B cell (primary cell): ENCODE data around the gene SLFN12. TPM values are rescaled to one million over a fixed set of nuclear protein-coding genes. Genes with fewer than 3 reads are reported as not detected.

Source experiments
- ATAC-seq: fragments of 200-7000 bp; cut with Tn5 transposase; one replicate; pipeline ENCODE4 v1.10.0; 2021; ENCODE audit warnings: low read depth, mild to moderate bottlenecking, moderate number of reproducible peaks, moderate library complexity
- CTCF ChIA-PET: fragments of 350-600 bp; sonication (Branson Sonifier 250); formaldehyde crosslinking; loops from one replicate; lab custom pipeline; 2021; ENCODE audit warnings: antibody characterized with exemption, inconsistent platforms; lab: Charles Lee
- POLR2A ChIA-PET: fragments of 350-600 bp; sonication (Branson Sonifier 250); formaldehyde crosslinking; loops from one replicate; lab custom pipeline; 2021; ENCODE audit warnings: antibody characterized with exemption; lab: Charles Lee
- DNase-seq: peaks from one replicate; pipeline ENCODE4 v3.0.0; 2013
- H2AFZ ChIP-seq: 2 replicates; pipeline ENCODE4 v1.6.1; 2012; ENCODE audit warnings: mild to moderate bottlenecking, low read depth, low read length; ENCODE audit not compliant: insufficient read depth, poor library complexity, severe bottlenecking
- H3K27ac ChIP-seq, 2 donors: 1 replicate in 1 of 2; 2 replicates in 1 of 2; pipeline ENCODE4 v1.5.1; 2012 to 2013; ENCODE audit warnings: low read length in 2 of 2, mild to moderate bottlenecking in 2 of 2, moderate library complexity in 1 of 2
- H3K27me3 ChIP-seq, 4 experiments: fragments of 200-600 bp in 1 of 4; sonication (generic) in 1 of 4; replicated peaks in 1 of 4; 1 replicate in 2 of 4; 2 replicates in 2 of 4; pipeline versions ENCODE4 v1.6.1 to v1.7.0; 2013 to 2016; ENCODE audit warnings: low read length in 3 of 4, mild to moderate bottlenecking in 2 of 4, mixed read lengths in 1 of 4, moderate library complexity in 1 of 4; ENCODE audit not compliant: insufficient read depth in 4 of 4, control insufficient read depth in 3 of 4; ENCODE audit errors: control extremely low read depth in 1 of 4
- H3K36me3 ChIP-seq, 2 experiments: replicated peaks in 1 of 2; 1 replicate in 1 of 2; 2 replicates in 1 of 2; pipeline versions ENCODE4 v1.6.1 to v1.7.1; 2013; ENCODE audit warnings: low read length in 1 of 2; ENCODE audit not compliant: insufficient read depth in 2 of 2, control insufficient read depth in 1 of 2; ENCODE audit errors: control extremely low read depth in 1 of 2, extremely low read depth in 1 of 2
- H3K4me1 ChIP-seq, 2 donors: fragments of 200-600 bp in 1 of 2; sonication (generic) in 1 of 2; 1 replicate in 1 of 2; 2 replicates in 1 of 2; pipeline versions ENCODE4 v1.5.1 to v1.6.1; 2013 to 2017; ENCODE audit warnings: low read length in 2 of 2; ENCODE audit not compliant: control insufficient read depth in 2 of 2, insufficient read depth in 2 of 2
- H3K4me2 ChIP-seq: replicated peaks from 2 replicates; pipeline ENCODE3; 2012; ENCODE audit warnings: mild to moderate bottlenecking, low read depth, low read length; ENCODE audit not compliant: poor library complexity, severe bottlenecking
- H3K4me3 ChIP-seq, 5 experiments: fragments of 200-600 bp in 1 of 5; sonication (generic) in 1 of 5; 1 replicate in 3 of 5; 2 replicates in 2 of 5; pipeline versions ENCODE4 v1.5.1 to v1.7.0; 2011 to 2016; ENCODE audit warnings: low read length in 4 of 5, mild to moderate bottlenecking in 4 of 5, low read depth in 2 of 5, control low read depth in 1 of 5, moderate library complexity in 1 of 5; ENCODE audit not compliant: insufficient read depth in 1 of 5; ENCODE audit errors: control extremely low read depth in 1 of 5, extremely low read depth in 1 of 5
- H3K79me2 ChIP-seq: fragments of 200-600 bp; sonication (generic); one replicate; pipeline ENCODE4 v1.6.0; 2016; ENCODE audit warnings: low read length; ENCODE audit not compliant: control insufficient read depth, insufficient read depth
- H3K9ac ChIP-seq: fragments of 200-600 bp; sonication (generic); 2 replicates; pipeline ENCODE4 v1.6.1; 2017; ENCODE audit warnings: mild to moderate bottlenecking, low read length, moderate library complexity
- H3K9me3 ChIP-seq, 3 donors: one replicate each; pipeline versions ENCODE4 v1.6.1 to v1.7.1; 2013; ENCODE audit warnings: low read length in 2 of 3; ENCODE audit not compliant: control insufficient read depth in 2 of 3, insufficient read depth in 1 of 3; ENCODE audit errors: control extremely low read depth in 1 of 3
- H4K20me1 ChIP-seq: 2 replicates; pipeline ENCODE4 v1.6.0; 2012; ENCODE audit warnings: mild to moderate bottlenecking, low read length; ENCODE audit not compliant: insufficient read depth, control insufficient read depth, poor library complexity, severe bottlenecking
- H3K27ac Mint-ChIP-seq: one replicate; pipeline ENCODE4 v1.8.0; 2021; ENCODE audit warnings: mixed read lengths
- H3K27me3 Mint-ChIP-seq: one replicate; pipeline ENCODE4 v1.8.0; 2021; ENCODE audit warnings: mixed read lengths
- H3K4me1 Mint-ChIP-seq: one replicate; pipeline ENCODE4 v1.8.0; 2021; ENCODE audit warnings: mixed read lengths
- H3K4me3 Mint-ChIP-seq: one replicate; pipeline ENCODE4 v1.8.0; 2021; ENCODE audit warnings: mixed read lengths
- H3K9me3 Mint-ChIP-seq: one replicate; pipeline ENCODE4 v1.8.0; 2022; ENCODE audit warnings: mixed read lengths; ENCODE audit not compliant: insufficient read depth
- EZH2 ChIP-seq: IDR thresholded peaks from 2 replicates; pipeline ENCODE4 v1.6.1; 2012; ENCODE audit warnings: borderline replicate concordance, low read depth, mild to moderate bottlenecking, moderate library complexity, low read length; ENCODE audit not compliant: insufficient read depth, poor library complexity, severe bottlenecking
- WGBS: methylation state at CpG from one replicate; pipeline ENCODE4 v1.1.5; 2013; ENCODE audit warnings: missing lambda C conversion rate; ENCODE audit not compliant: insufficient coverage; 5-methylcytosine and 5-hydroxymethylcytosine counted together
- intact Hi-C: fragments of 100-400 bp; cut with micrococcal nuclease; formaldehyde crosslinking; loops from one replicate; pipeline ENCODE4 v1.10.0; 2022
- polyA plus RNA-seq: library from polyadenylated mRNA; depleted of rRNA; stranded (reverse); fragments of >200 nt; gene quantifications from 2 replicates; pipeline ENCODE4 v1.2.3, GENCODE V29; 2012
- total RNA-seq, 2 donors: library from RNA; stranded (reverse); fragments of 120-200 nt in 1 of 2; gene quantifications; 1 replicate in 1 of 2; 2 replicates in 1 of 2; pipeline versions ENCODE4 v1.2.3 to v1.2.4, GENCODE V29; 2013 to 2022
- TF ChIP-seq, protein P1 (sequence below): fragments of 200-600 bp; IDR thresholded peaks from one replicate; pipeline ENCODE4 v1.8.0; 2022; ENCODE audit warnings: antibody characterized with exemption, mild to moderate bottlenecking

Gene SLFN12
- total and polyA plus RNA-seq, 2 donors (not counting 1 experiment from before 2014, with no cell fraction given) = 1.9 to 8.0 TPM

DNA sequence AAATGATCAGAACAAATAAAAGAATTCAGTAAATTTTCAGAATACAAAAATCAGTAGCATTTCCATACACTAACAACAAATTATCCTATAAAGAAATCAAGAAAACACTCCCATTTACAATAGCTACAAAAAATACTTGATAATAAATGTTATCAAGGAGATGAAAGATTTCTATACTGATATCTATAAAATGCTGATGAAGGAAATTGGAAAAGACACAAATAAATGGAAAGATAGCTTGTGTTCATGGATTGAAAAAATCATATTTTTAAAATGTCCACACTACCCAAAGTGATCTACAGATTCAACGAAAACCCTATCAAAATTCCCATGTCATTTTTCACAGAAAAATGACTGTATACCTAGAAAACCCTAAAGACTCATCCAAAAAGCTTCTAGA is 18.1 kb downstream of the SLFN12 start:
- WGBS = no CpG with 5 or more reads among the region's 1 CpG
- no peak overlapping the region for H3K4me2 ChIP-seq
- ATAC-seq (no peak), DNase-seq (no peak)
- Mint-ChIP-seq H3K27me3 (no peaks in the 10 kb centered on the region), H3K4me3 (no peak overlapping the region), H3K27ac (no peak overlapping the region), H3K9me3 (no peaks in the 10 kb centered on the region), H3K4me1 (no peaks in the 10 kb centered on the region)
- peaks cover 0 to 4% of the 10 kb centered on the region in 2 experiments for H3K36me3 ChIP-seq
- H3K27me3 ChIP-seq = no peaks in the 10 kb centered on the region
- H3K4me3 ChIP-seq = no peak overlapping the region
- TF ChIP-seq, protein P1, sequence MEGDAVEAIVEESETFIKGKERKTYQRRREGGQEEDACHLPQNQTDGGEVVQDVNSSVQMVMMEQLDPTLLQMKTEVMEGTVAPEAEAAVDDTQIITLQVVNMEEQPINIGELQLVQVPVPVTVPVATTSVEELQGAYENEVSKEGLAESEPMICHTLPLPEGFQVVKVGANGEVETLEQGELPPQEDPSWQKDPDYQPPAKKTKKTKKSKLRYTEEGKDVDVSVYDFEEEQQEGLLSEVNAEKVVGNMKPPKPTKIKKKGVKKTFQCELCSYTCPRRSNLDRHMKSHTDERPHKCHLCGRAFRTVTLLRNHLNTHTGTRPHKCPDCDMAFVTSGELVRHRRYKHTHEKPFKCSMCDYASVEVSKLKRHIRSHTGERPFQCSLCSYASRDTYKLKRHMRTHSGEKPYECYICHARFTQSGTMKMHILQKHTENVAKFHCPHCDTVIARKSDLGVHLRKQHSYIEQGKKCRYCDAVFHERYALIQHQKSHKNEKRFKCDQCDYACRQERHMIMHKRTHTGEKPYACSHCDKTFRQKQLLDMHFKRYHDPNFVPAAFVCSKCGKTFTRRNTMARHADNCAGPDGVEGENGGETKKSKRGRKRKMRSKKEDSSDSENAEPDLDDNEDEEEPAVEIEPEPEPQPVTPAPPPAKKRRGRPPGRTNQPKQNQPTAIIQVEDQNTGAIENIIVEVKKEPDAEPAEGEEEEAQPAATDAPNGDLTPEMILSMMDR = no peak
- no peak for TF ChIP-seq EZH2
- intact Hi-C loops = no loop called here
- no peaks in the 10 kb centered on the region for H3K4me1 ChIP-seq
- no peaks in the 10 kb centered on the region for H3K79me2 ChIP-seq
- H4K20me1 ChIP-seq = no peaks in the 10 kb centered on the region
- no peaks in the 10 kb centered on the region for H3K9me3 ChIP-seq
- no peak overlapping the region for H3K9ac ChIP-seq
- POLR2A ChIA-PET = no interaction called here
- CTCF ChIA-PET = interaction anchor here (1.1 kb wide), 1 partner anchor 34 kb away, joined by 3 read pairs; the partner anchor contains the start of gene SLFN13
- no peak overlapping the region for H3K27ac ChIP-seq
- no peak overlapping the region for H2AFZ ChIP-seq

DNA sequence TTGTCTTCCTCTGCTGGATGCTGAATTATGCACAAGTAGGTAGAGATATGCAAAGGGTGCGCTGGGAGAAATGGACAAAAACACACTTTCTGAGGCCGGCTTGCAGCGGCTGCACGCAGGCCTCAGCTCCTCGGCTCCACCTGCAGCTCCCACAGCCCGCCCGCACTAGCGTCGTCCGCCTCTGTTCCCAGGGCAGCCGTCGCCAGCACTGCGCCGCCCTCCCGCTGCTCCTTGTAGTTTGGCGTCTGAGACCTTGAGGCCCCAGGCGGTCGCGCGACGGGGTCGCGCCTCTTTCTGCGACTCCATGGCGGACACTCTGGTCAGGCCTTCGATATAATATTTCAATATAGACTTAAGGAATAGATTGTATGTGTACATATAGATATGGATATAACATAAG is 24.8 kb downstream of the SLFN12 start:
- Histone ChIP-seq H3K4me3 (no peak overlapping the region), H3K4me2 (no peak overlapping the region), H2AFZ (no peak overlapping the region), H3K79me2 (no peaks in the 10 kb centered on the region), H3K36me3 (peaks cover 0 to 2% of the 10 kb centered on the region in 2 experiments), H4K20me1 (no peaks in the 10 kb centered on the region), H3K9me3 (peaks cover 0 to 3% (median 0%) of the 10 kb centered on the region in 3 donors), H3K27ac (no peak overlapping the region), H3K27me3 (no peaks in the 10 kb centered on the region), H3K9ac (no peak overlapping the region), H3K4me1 (no peaks in the 10 kb centered on the region)
- ChIA-PET CTCF (no interaction called here), POLR2A (no interaction called here)
- no peak for ATAC-seq
- no peak for DNase-seq
- H3K4me3 Mint-ChIP-seq = no peak overlapping the region
- intact Hi-C loops = no loop called here
- H3K9me3 Mint-ChIP-seq = no peaks in the 10 kb centered on the region
- TF ChIP-seq EZH2 = no peak
- TF ChIP-seq, protein P1 = no peak
- over 99% methylated on average over 15 of the region's 26 CpGs for WGBS
- H3K4me1 Mint-ChIP-seq = no peaks in the 10 kb centered on the region
- no peak overlapping the region for H3K27ac Mint-ChIP-seq
- no peaks in the 10 kb centered on the region for H3K27me3 Mint-ChIP-seq
